Measurements from ENCODE around the gene CPEB1. TPM values are rescaled to one million over a fixed set of nuclear protein-coding genes. Genes with fewer than 3 reads are reported as not detected.

CPEB1 gene
- 2.1 to 3.9 TPM (median 3.5 TPM) in 5 replicates for total RNA-seq (2022; extraction: Qiagen RNA extraction; ENCODE audit: low read depth)

GRCh38 chr15:82647045-82647834, at the start of gene CPEB1:
Gene CPEB1 (minus strand): TSS chr15:82647363. CDS start chr15:82628459, 18,904 bp downstream.

DNA sequence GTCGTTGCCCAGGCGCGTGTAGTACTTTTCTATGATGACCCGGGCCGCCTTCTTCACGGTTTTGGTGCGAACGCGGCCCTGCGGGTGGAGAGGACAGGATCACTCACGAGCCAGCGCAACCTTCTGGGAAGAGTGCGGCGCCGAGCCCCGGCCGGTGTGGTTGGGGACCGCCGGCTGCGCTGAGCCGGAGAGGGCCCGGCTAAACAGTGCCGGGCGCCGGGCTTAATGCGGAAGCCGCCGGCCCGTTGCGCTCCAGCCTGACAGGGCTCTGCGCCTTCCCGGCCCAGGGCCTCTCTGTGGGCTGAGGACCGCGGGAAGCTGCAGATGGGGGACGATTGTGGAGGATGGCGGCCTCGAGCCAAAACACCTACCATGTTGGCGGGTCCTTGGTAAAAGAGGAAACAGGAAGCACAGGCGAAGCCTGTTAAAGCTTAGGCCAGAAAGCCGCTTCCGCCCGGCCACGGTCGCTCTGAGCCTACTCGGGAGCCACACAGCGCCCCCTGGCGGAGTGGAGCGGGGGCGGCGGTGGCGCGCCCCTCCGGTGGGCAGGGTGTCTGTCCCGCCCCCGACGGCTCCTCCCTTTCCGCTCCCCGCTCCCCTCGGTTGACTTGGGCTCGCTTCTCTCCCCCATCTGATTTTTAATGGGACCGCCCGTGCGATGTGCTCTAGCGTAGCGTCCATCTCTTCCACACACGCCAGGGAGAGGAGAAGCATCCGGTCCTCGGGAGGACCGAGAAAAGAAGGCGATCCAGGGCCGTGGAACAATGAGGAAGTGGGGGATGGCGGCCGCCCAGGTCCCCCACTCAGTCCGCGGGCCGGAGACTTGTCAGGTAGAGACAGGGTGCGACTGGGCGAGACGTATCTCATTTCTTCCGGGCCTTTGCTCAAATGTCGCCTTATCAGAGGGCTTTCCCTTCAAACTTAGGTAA, 106.8 kb downstream of the CPEB1 start, which contains the start of gene RPS17:
Gene RPS17, minus strand, starts transcription at position 403 of the 929 bp plus-strand sequence. Its CDS starts 29 bp downstream, at position 374.

Other genes starting within 250 kb of the CPEB1 start
- gene GOLGA6L9, start 217.5 kb downstream of the CPEB1 start, total RNA-seq (2022; extraction: Qiagen RNA extraction; ENCODE audit: low read depth): 2.4 to 3.5 TPM (median 3.0 TPM) in 5 replicates
- 3,736 to 4,278 TPM (median 3,919 TPM) in 5 replicates for gene RPS17, start 106.9 kb downstream of the CPEB1 start, total RNA-seq (2022; extraction: Qiagen RNA extraction; ENCODE audit: low read depth)
- 0.61 to 1.2 TPM (median 0.74 TPM) in 5 replicates for gene AP3B2, start 62.5 kb upstream of the CPEB1 start, total RNA-seq (2022; extraction: Qiagen RNA extraction; ENCODE audit: low read depth)
- gene FSD2, start 158.7 kb upstream of the CPEB1 start, total RNA-seq (2022; extraction: Qiagen RNA extraction; ENCODE audit: low read depth): not detected in 5 replicates
- gene WHAMM, start 162.3 kb upstream of the CPEB1 start, total RNA-seq (2022; extraction: Qiagen RNA extraction; ENCODE audit: low read depth): 6.9 to 8.1 TPM (median 7.1 TPM) in 5 replicates

Measured in A549 treated with DMSO at 1 μM for 4 hours (cell line).